Sigmoid colon (tissue), 4 donors: ENCODE results near the gene DSCAM.

ENCODE experiments used
- CTCF ChIP-seq, 4 experiments: fragments of 450-650 bp in 3 of 4; fragments of 200-600 bp in 1 of 4; IDR thresholded peaks; one replicate each; pipeline ENCODE4 v1.5.1; 2016 to 2019; ENCODE audit warnings: antibody characterized with exemption in 4 of 4, mild to moderate bottlenecking in 3 of 4, moderate library complexity in 2 of 4
- POLR2AphosphoS5 ChIP-seq, 4 donors: sonication (generic); formaldehyde crosslinking; IDR thresholded peaks; one replicate each; pipeline ENCODE4 v1.6.1; 2017; ENCODE audit warnings: antibody characterized with exemption in 4 of 4

GRCh38 chr21:40284409-40284808, 562.5 kb downstream of the DSCAM start:
- TF ChIP-seq CTCF (IDR thresholded peaks at IDR 0.05) (no peak), POLR2AphosphoS5 (IDR thresholded peaks at IDR 0.05) (no peak)
